ENCODE data around the gene MARCHF2. TPM values are rescaled to one million over a fixed set of nuclear protein-coding genes. Genes with fewer than 3 reads are reported as not detected.

Gene MARCHF2
- total RNA-seq, 3 donors from 2014 or later (not counting 1 experiment from before 2014, with no cell fraction given) = 32.4 to 42.3 (median 37.2) TPM

GRCh38 chr19:8485561-8486371, 72.7 kb downstream of the MARCHF2 start:
- Mint-ChIP-seq H3K27ac (peak overlapping the region; percentile 86 to 92), H3K4me1 (peaks cover 36 to 50% of the 10 kb centered on the region in 2 donors), H3K9me3 (no peaks in the 10 kb centered on the region), H3K4me3 (no peak overlapping the region), H3K27me3 (ENCODE audit: low read depth in 2 of 2) (no peaks in the 10 kb centered on the region), H3K36me3 (no peaks in the 10 kb centered on the region)
- DNase-seq (no peak), ATAC-seq (no peak)
- peaks cover 37% of the 10 kb centered on the region for H3K4me1 ChIP-seq (ENCODE audit: control insufficient read depth, insufficient read depth, low read length)
- TF ChIP-seq, protein P1, sequence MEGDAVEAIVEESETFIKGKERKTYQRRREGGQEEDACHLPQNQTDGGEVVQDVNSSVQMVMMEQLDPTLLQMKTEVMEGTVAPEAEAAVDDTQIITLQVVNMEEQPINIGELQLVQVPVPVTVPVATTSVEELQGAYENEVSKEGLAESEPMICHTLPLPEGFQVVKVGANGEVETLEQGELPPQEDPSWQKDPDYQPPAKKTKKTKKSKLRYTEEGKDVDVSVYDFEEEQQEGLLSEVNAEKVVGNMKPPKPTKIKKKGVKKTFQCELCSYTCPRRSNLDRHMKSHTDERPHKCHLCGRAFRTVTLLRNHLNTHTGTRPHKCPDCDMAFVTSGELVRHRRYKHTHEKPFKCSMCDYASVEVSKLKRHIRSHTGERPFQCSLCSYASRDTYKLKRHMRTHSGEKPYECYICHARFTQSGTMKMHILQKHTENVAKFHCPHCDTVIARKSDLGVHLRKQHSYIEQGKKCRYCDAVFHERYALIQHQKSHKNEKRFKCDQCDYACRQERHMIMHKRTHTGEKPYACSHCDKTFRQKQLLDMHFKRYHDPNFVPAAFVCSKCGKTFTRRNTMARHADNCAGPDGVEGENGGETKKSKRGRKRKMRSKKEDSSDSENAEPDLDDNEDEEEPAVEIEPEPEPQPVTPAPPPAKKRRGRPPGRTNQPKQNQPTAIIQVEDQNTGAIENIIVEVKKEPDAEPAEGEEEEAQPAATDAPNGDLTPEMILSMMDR (IDR thresholded peaks at IDR 0.05) = no peak
- peaks cover 51% of the 10 kb centered on the region for H3K36me3 ChIP-seq (ENCODE audit: control insufficient read depth, insufficient read depth, low read length)
- H3K9me3 ChIP-seq (ENCODE audit: control insufficient read depth, insufficient read depth, low read length) = no peaks in the 10 kb centered on the region
- no peak overlapping the region for H3K4me3 ChIP-seq (ENCODE audit: low read length)
- 97% methylated on average over 62 of the region's 62 CpGs for WGBS (ENCODE audit: insufficient coverage)
- intact Hi-C loops (cut with micrococcal nuclease) = no loop called here
- no peaks in the 10 kb centered on the region for H3K27me3 ChIP-seq (ENCODE audit: control insufficient read depth, insufficient read depth, low read length)
- H3K27ac ChIP-seq (ENCODE audit: low read length) = no peak overlapping the region

DNA sequence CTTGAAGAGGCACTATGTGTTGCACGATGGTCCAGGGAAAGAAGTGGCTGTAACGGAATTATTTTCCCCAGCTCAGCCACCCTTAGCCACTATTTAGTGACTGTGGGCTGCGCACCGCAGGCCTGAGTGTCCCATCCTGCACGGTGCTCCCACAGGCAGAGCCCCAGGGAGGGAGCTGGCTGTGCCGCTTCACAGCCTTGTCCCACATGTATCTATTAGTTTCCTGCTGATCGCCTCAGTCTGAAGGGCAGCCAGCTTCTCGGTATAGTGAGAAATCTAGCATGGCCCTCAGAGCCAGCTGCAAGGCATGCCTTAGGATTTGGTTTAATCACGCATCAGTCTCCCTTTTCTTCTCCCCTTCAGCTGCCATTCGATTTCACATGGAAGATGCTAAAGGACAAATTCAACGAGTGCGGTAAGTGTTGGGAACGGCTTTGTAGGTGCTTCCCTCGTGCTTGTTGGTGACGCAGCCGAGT, 73.6 kb downstream of the MARCHF2 start:
- peak overlapping the region; percentile 62 for H3K27ac ChIP-seq (ENCODE audit: low read length)
- no peaks in the 10 kb centered on the region for H3K36me3 Mint-ChIP-seq
- ATAC-seq = no peak

GRCh38 chr19:8487137-8487851, 74.2 kb downstream of the MARCHF2 start:
- intact Hi-C loops (cut with micrococcal nuclease) = no loop called here
- H3K36me3 Mint-ChIP-seq = no peaks in the 10 kb centered on the region
- H3K27ac ChIP-seq (ENCODE audit: low read length) = peak overlapping the region; percentile 62
- no peaks in the 10 kb centered on the region for H3K27me3 ChIP-seq (ENCODE audit: control insufficient read depth, insufficient read depth, low read length)
- TF ChIP-seq, protein P1 (IDR thresholded peaks at IDR 0.05) = no peak
- ATAC-seq (peak; percentile 77 to 84 (median 77)), DNase-seq (peak; percentile 38 to 77)
- H3K4me3 Mint-ChIP-seq = peak overlapping the region; percentile 82
- H3K36me3 ChIP-seq (ENCODE audit: control insufficient read depth, insufficient read depth, low read length) = peaks cover 43% of the 10 kb centered on the region
- no peaks in the 10 kb centered on the region for H3K9me3 Mint-ChIP-seq
- H3K4me1 Mint-ChIP-seq = peaks cover 26 to 41% of the 10 kb centered on the region in 2 donors
- H3K27ac Mint-ChIP-seq = peak overlapping the region; percentile 86 to 92
- H3K4me3 ChIP-seq (ENCODE audit: low read length) = no peak overlapping the region
- peaks cover 29% of the 10 kb centered on the region for H3K4me1 ChIP-seq (ENCODE audit: control insufficient read depth, insufficient read depth, low read length)
- no peaks in the 10 kb centered on the region for H3K9me3 ChIP-seq (ENCODE audit: control insufficient read depth, insufficient read depth, low read length)
- 7% methylated on average over 13 of the region's 13 CpGs for WGBS (ENCODE audit: insufficient coverage)
- no peaks in the 10 kb centered on the region for H3K27me3 Mint-ChIP-seq (ENCODE audit: low read depth in 2 of 2)

More for the DNA sequence above, 73.6 kb downstream of the MARCHF2 start:
- H3K9me3 ChIP-seq (ENCODE audit: control insufficient read depth, insufficient read depth, low read length) = no peaks in the 10 kb centered on the region
- no peaks in the 10 kb centered on the region for H3K27me3 Mint-ChIP-seq (ENCODE audit: low read depth in 2 of 2)
- H3K4me1 Mint-ChIP-seq = peaks cover 26 to 45% of the 10 kb centered on the region in 2 donors
- WGBS (ENCODE audit: insufficient coverage) = 86% methylated on average over 16 of the region's 16 CpGs
- peaks cover 47% of the 10 kb centered on the region for H3K36me3 ChIP-seq (ENCODE audit: control insufficient read depth, insufficient read depth, low read length)
- no peaks in the 10 kb centered on the region for H3K9me3 Mint-ChIP-seq
- no peak overlapping the region for H3K4me3 ChIP-seq (ENCODE audit: low read length)
- no peak overlapping the region for H3K4me3 Mint-ChIP-seq
- no peaks in the 10 kb centered on the region for H3K27me3 ChIP-seq (ENCODE audit: control insufficient read depth, insufficient read depth, low read length)
- TF ChIP-seq, protein P1 (IDR thresholded peaks at IDR 0.05) = no peak
- peak overlapping the region; percentile 86 to 92 for H3K27ac Mint-ChIP-seq
- no peak for DNase-seq
- H3K4me1 ChIP-seq (ENCODE audit: control insufficient read depth, insufficient read depth, low read length) = peaks cover 29% of the 10 kb centered on the region
- intact Hi-C loops (cut with micrococcal nuclease) = no loop called here
